Neuronal stem cell (in vitro differentiated cells): ENCODE measurements around the gene PKD1L1.

Experiments used
- DNase-seq: peaks from one replicate; pipeline ENCODE4 v3.0.0-alpha.2; 2013; ENCODE audit warnings: low spot score
- H2AFZ ChIP-seq: one replicate; pipeline ENCODE4 v1.6.1; 2013; ENCODE audit warnings: mild to moderate bottlenecking, low read length, inconsistent platforms
- H2AK5ac ChIP-seq: 2 replicates; pipeline ENCODE4 v1.6.1; 2013; ENCODE audit warnings: low read depth, mild to moderate bottlenecking, inconsistent platforms, low read length, moderate library complexity, mixed read lengths
- H2BK120ac ChIP-seq: 2 replicates; pipeline ENCODE4 v1.6.1; 2013; ENCODE audit warnings: low read depth, mild to moderate bottlenecking, inconsistent platforms, low read length, moderate library complexity, mixed read lengths
- H2BK12ac ChIP-seq: one replicate; pipeline ENCODE4 v1.6.1; 2013; ENCODE audit warnings: low read length, inconsistent platforms
- H2BK15ac ChIP-seq: 2 replicates; pipeline ENCODE4 v1.6.1; 2013; ENCODE audit warnings: mild to moderate bottlenecking, low read length, inconsistent platforms, mixed read lengths
- H2BK5ac ChIP-seq: one replicate; pipeline ENCODE4 v1.6.1; 2013; ENCODE audit warnings: inconsistent platforms, mild to moderate bottlenecking, low read length, moderate library complexity
- H3K14ac ChIP-seq: one replicate; pipeline ENCODE4 v1.6.1; 2013; ENCODE audit warnings: low read length, inconsistent platforms
- H3K18ac ChIP-seq: 2 replicates; pipeline ENCODE4 v1.6.1; 2013; ENCODE audit warnings: low read length, inconsistent platforms
- H3K23ac ChIP-seq: 2 replicates; pipeline ENCODE4 v1.6.1; 2013; ENCODE audit warnings: low read depth, mild to moderate bottlenecking, mixed read lengths, low read length, inconsistent platforms; ENCODE audit not compliant: poor library complexity
- H3K27ac ChIP-seq: replicated peaks from 3 replicates; pipeline ENCODE4 v1.5.1; 2013; ENCODE audit warnings: low read length, inconsistent platforms
- H3K27me3 ChIP-seq, 3 experiments: 2 replicates each; pipeline ENCODE4 v1.6.1; 2013; ENCODE audit warnings: low read length in 3 of 3, mild to moderate bottlenecking in 2 of 3, inconsistent platforms in 1 of 3, low read depth in 1 of 3, mixed read lengths in 1 of 3, moderate library complexity in 1 of 3; ENCODE audit not compliant: control insufficient read depth in 3 of 3, insufficient read depth in 3 of 3
- H3K36me3 ChIP-seq, 2 donors: replicated peaks in 1 of 2; 2 replicates each; pipeline ENCODE4 v1.6.1; 2013; ENCODE audit warnings: low read length in 2 of 2; ENCODE audit not compliant: control insufficient read depth in 2 of 2, insufficient read depth in 2 of 2
- H3K4ac ChIP-seq: 2 replicates; pipeline ENCODE4 v1.6.1; 2013; ENCODE audit warnings: inconsistent platforms, mild to moderate bottlenecking, low read length, moderate library complexity
- H3K4me1 ChIP-seq, 2 donors: 1 replicate in 1 of 2; 2 replicates in 1 of 2; pipeline ENCODE4 v1.6.1; 2013; ENCODE audit warnings: low read length in 2 of 2, low read depth in 1 of 2; ENCODE audit not compliant: control insufficient read depth in 2 of 2, insufficient read depth in 1 of 2
- H3K4me2 ChIP-seq: one replicate; pipeline ENCODE4 v1.6.1; 2013; ENCODE audit warnings: mild to moderate bottlenecking, low read length, inconsistent platforms; ENCODE audit not compliant: insufficient read depth, poor library complexity, severe bottlenecking
- H3K4me3 ChIP-seq, 2 donors: 2 replicates each; pipeline ENCODE4 v1.5.1; 2013; ENCODE audit warnings: low read length in 2 of 2, mild to moderate bottlenecking in 2 of 2, inconsistent platforms in 1 of 2, moderate library complexity in 1 of 2
- H3K79me1 ChIP-seq: one replicate; pipeline ENCODE4 v1.6.1; 2013; ENCODE audit warnings: low read depth, mild to moderate bottlenecking, inconsistent platforms, low read length, moderate library complexity
- H3K9ac ChIP-seq: one replicate; pipeline ENCODE4 v1.6.1; 2013; ENCODE audit warnings: mild to moderate bottlenecking, low read depth, low read length, inconsistent platforms; ENCODE audit not compliant: poor library complexity
- H3K9me3 ChIP-seq, 2 donors: replicated peaks in 1 of 2; 2 replicates each; pipeline versions ENCODE3 to v1.6.1; 2013; ENCODE audit warnings: low read length in 2 of 2, mild to moderate bottlenecking in 2 of 2, inconsistent platforms in 1 of 2, low read depth in 1 of 2, mixed read lengths in 1 of 2, moderate library complexity in 1 of 2; ENCODE audit not compliant: control insufficient read depth in 2 of 2, insufficient read depth in 1 of 2
- H4K8ac ChIP-seq: one replicate; pipeline ENCODE4 v1.6.1; 2013; ENCODE audit warnings: low read depth, mild to moderate bottlenecking, inconsistent platforms, low read length, moderate library complexity
- H4K91ac ChIP-seq: one replicate; pipeline ENCODE4 v1.6.1; 2013; ENCODE audit warnings: low read length, low read depth, mild to moderate bottlenecking, inconsistent platforms; ENCODE audit not compliant: poor library complexity
- WGBS, 2 donors: extraction: QIAGEN DNeasy Blood & Tissue Kit; methylation state at CpG; one replicate each; pipeline ENCODE4 v1.1.7; 2013; ENCODE audit warnings: missing lambda C conversion rate in 2 of 2, mixed read lengths in 1 of 2; ENCODE audit not compliant: insufficient read length in 2 of 2, insufficient replicate concordance in 1 of 2; ENCODE audit errors: extremely low coverage in 2 of 2; 5-methylcytosine and 5-hydroxymethylcytosine counted together

Gene PKD1L1

DNA sequence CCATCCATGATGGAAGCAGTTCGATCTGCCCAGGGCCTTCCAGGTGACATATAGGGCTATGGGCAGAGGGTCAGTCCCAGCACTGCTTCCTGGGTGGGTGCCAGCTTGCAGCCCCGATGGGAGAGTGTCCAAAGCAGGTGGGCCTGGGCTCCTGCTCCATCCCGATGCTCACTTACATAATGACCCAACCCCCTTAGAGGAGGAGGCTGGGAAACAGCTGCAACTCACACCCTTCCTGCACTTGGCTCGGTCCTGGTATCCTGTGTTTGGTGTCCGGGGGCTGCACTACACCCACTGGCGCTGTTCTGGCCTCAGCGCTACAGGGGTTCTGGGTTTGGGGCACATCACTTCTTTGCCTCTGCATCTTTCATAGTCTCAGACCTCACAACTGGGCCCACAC, 58.5 kb downstream of the PKD1L1 start:
- H2BK15ac ChIP-seq: no peak overlapping the region
- H3K9ac ChIP-seq: no peak overlapping the region
- no peaks in the 10 kb centered on the region for H3K36me3 ChIP-seq
- WGBS, 2 donors: no CpG with 5 or more reads among the region's 7 CpGs
- peaks cover 0 to 62% (median 0%) of the 10 kb centered on the region in 3 experiments for H3K27me3 ChIP-seq
- peak overlapping the region; percentile 23 for H3K14ac ChIP-seq
- H2BK12ac ChIP-seq: no peak overlapping the region
- H3K4me2 ChIP-seq: no peak overlapping the region
- no peak for DNase-seq
- H3K18ac ChIP-seq: peak overlapping the region; percentile 22
- no peak overlapping the region for H3K27ac ChIP-seq
- no peak overlapping the region for H3K4me3 ChIP-seq
- H3K4ac ChIP-seq: no peak overlapping the region
- H3K23ac ChIP-seq: no peak overlapping the region
- no peak overlapping the region for H2AFZ ChIP-seq
- no peaks in the 10 kb centered on the region for H3K79me1 ChIP-seq
- peak overlapping the region; percentile 44 for H2AK5ac ChIP-seq
- H4K91ac ChIP-seq: no peak overlapping the region
- no peak overlapping the region for H4K8ac ChIP-seq
- H2BK5ac ChIP-seq: peak overlapping the region; percentile 44
- H3K9me3 ChIP-seq: no peaks in the 10 kb centered on the region
- no peak overlapping the region for H2BK120ac ChIP-seq
- peaks cover 0 to 1% of the 10 kb centered on the region in 2 donors for H3K4me1 ChIP-seq

GRCh38 chr7:47888371-47889265, 59.6 kb downstream of the PKD1L1 start:
- Histone ChIP-seq H2BK120ac (no peak overlapping the region), H2AK5ac (no peak overlapping the region), H2BK15ac (no peak overlapping the region), H3K4me1 (no peaks in the 10 kb centered on the region), H3K4me2 (no peak overlapping the region), H3K14ac (peak overlapping the region; percentile 47), H2BK12ac (no peak overlapping the region), H4K8ac (no peak overlapping the region), H3K4me3 (peak overlapping the region in 1 of 2 donors; percentile 57), H3K27me3 (peaks cover 0 to 70% (median 0%) of the 10 kb centered on the region in 3 experiments), H2AFZ (no peak overlapping the region), H3K9ac (no peak overlapping the region), H4K91ac (no peak overlapping the region), H3K4ac (no peak overlapping the region), H3K18ac (peak overlapping the region; percentile 68), H3K36me3 (no peaks in the 10 kb centered on the region), H3K27ac (no peak overlapping the region), H2BK5ac (no peak overlapping the region), H3K79me1 (no peaks in the 10 kb centered on the region), H3K9me3 (no peaks in the 10 kb centered on the region), H3K23ac (no peak overlapping the region)
- no CpG with 5 or more reads among the region's 18 CpGs for WGBS, 2 donors
- DNase-seq: no peak

GRCh38 chr7:47887016-47887640, 61.1 kb downstream of the PKD1L1 start:
- no peak overlapping the region for H3K4me3 ChIP-seq
- no peak overlapping the region for H3K23ac ChIP-seq
- no peak overlapping the region for H2BK15ac ChIP-seq
- no peak for DNase-seq
- WGBS, 2 donors: no CpG with 5 or more reads among the region's 7 CpGs
- no peak overlapping the region for H4K8ac ChIP-seq
- H3K27me3 ChIP-seq: peaks cover 0 to 70% (median 0%) of the 10 kb centered on the region in 3 experiments
- no peak overlapping the region for H3K4ac ChIP-seq
- H3K27ac ChIP-seq: no peak overlapping the region
- H3K4me1 ChIP-seq: peaks cover 0 to 6% of the 10 kb centered on the region in 2 donors
- no peak overlapping the region for H2BK120ac ChIP-seq
- H2AFZ ChIP-seq: no peak overlapping the region
- H4K91ac ChIP-seq: no peak overlapping the region
- no peak overlapping the region for H3K4me2 ChIP-seq
- H3K9ac ChIP-seq: no peak overlapping the region
- H2BK5ac ChIP-seq: no peak overlapping the region
- H3K36me3 ChIP-seq: no peaks in the 10 kb centered on the region
- H3K18ac ChIP-seq: peak overlapping the region; percentile 12
- H3K9me3 ChIP-seq: no peaks in the 10 kb centered on the region
- no peak overlapping the region for H3K14ac ChIP-seq
- H2AK5ac ChIP-seq: no peak overlapping the region
- no peaks in the 10 kb centered on the region for H3K79me1 ChIP-seq
- no peak overlapping the region for H2BK12ac ChIP-seq
